ENCODE measurements around the gene LIMCH1. TPM values are rescaled to one million over a fixed set of nuclear protein-coding genes. Genes with fewer than 3 reads are reported as not detected.
A peak's percentile ranks its signal among the peaks of the same experiment; 100 is the strongest.

The LIMCH1 gene
- total RNA-seq, 2 donors from 2014 or later = 9.3 to 24.1 TPM

- Histone ChIP-seq H3K9me3 (no peaks in the 10 kb centered on the region), H3K4me3 (no peak overlapping the region), H3K4me1 (peaks cover 3% of the 10 kb centered on the region), H3K27ac (no peak overlapping the region), H3K27me3 (no peaks in the 10 kb centered on the region), H3K36me3 (replicated peaks in 1 of 2; ENCODE audit: insufficient read depth in 1 of 2, low read depth in 2 of 2) (no peaks in the 10 kb centered on the region)
- ATAC-seq (no peak), DNase-seq (peak in 1 of 4 donors; percentile 10)
- no peak for TF ChIP-seq POLR2A (IDR thresholded peaks at IDR 0.05)
- TF ChIP-seq, protein P1, sequence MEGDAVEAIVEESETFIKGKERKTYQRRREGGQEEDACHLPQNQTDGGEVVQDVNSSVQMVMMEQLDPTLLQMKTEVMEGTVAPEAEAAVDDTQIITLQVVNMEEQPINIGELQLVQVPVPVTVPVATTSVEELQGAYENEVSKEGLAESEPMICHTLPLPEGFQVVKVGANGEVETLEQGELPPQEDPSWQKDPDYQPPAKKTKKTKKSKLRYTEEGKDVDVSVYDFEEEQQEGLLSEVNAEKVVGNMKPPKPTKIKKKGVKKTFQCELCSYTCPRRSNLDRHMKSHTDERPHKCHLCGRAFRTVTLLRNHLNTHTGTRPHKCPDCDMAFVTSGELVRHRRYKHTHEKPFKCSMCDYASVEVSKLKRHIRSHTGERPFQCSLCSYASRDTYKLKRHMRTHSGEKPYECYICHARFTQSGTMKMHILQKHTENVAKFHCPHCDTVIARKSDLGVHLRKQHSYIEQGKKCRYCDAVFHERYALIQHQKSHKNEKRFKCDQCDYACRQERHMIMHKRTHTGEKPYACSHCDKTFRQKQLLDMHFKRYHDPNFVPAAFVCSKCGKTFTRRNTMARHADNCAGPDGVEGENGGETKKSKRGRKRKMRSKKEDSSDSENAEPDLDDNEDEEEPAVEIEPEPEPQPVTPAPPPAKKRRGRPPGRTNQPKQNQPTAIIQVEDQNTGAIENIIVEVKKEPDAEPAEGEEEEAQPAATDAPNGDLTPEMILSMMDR (IDR thresholded peaks at IDR 0.05) = no peak
- intact Hi-C loops (cut with DNase I) = no loop called here
- 37 to 52% methylated on average over 3 of the region's 3 CpGs for WGBS, 2 donors
These were observed 4.3 kb upstream of the LIMCH1 start for GRCh38 chr4:41533680-41534079.

DNA sequence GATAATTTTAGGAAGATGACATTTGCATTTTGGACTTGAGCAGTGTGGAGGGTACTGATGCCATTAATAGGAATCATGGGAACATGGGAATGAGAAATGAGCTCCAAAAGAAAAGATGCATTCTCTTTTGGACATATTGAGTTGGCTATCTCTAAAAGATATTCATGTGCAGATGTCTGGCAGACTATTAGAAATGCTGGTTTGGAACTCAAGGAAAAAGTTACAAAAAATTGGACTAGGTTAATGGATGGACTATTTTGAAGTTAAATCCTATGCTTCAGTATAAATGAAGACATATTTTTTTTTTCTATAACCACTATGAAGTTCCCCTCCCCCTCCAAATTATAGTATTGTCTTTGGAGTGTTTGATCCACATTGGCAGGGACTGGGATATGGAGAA, 3.6 kb upstream of the LIMCH1 start:
- Histone ChIP-seq H3K27me3 (no peaks in the 10 kb centered on the region), H3K4me3 (no peak overlapping the region), H3K36me3 (replicated peaks in 1 of 2; ENCODE audit: insufficient read depth in 1 of 2, low read depth in 2 of 2) (no peaks in the 10 kb centered on the region), H3K4me1 (peaks cover 3% of the 10 kb centered on the region), H3K9me3 (no peaks in the 10 kb centered on the region), H3K27ac (no peak overlapping the region)
- intact Hi-C loops (cut with DNase I) = no loop called here
- no peak for ATAC-seq
- TF ChIP-seq POLR2A (IDR thresholded peaks at IDR 0.05) = no peak
- TF ChIP-seq, protein P1 (IDR thresholded peaks at IDR 0.05) = no peak
- no peak for DNase-seq

- TF ChIP-seq POLR2A (IDR thresholded peaks at IDR 0.05) = no peak
- TF ChIP-seq, protein P1 (IDR thresholded peaks at IDR 0.05) = no peak
- H3K4me3 ChIP-seq = no peak overlapping the region
- peaks cover 3% of the 10 kb centered on the region for H3K4me1 ChIP-seq
- H3K27ac ChIP-seq = peak overlapping the region in 1 of 4 donors; percentile 31
- 16 to 34% methylated on average over 6 of the region's 6 CpGs for WGBS, 2 donors
- DNase-seq (no peak), ATAC-seq (no peak)
- intact Hi-C loops (cut with DNase I) = no loop called here
- no peaks in the 10 kb centered on the region for H3K27me3 ChIP-seq
- no peaks in the 10 kb centered on the region for H3K36me3 ChIP-seq (replicated peaks in 1 of 2; ENCODE audit: insufficient read depth in 1 of 2, low read depth in 2 of 2)
- H3K9me3 ChIP-seq = no peaks in the 10 kb centered on the region
These were observed 2.0 kb upstream of the LIMCH1 start for GRCh38 chr4:41535911-41536371.

DNA sequence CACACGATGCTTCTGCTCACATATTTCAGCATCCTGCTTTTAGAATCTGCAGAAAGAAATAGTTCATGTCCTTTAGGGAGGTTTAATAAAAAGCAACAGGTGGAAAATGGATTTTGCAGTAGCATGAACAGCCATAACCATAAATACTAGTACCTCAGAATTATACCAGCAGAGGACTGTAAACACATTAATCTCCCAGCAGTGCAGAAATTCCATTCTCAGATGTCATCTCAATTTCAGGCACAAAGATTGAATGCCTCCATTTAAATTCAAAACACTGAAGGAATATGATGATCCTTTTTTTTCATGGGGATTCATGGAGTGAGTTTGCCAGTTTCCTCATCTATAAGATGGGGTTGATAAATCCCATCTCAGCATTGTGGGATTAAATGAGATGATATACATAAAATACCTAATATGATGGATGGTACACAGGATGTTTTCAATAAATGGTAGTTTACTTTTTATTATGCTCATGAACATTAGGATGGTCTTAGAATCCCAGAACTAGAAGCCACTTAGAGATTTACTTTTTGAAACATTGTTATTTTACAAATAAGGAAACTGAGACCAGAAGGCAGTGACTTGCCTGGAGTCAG, 566 bp upstream of the LIMCH1 start:
- no peaks in the 10 kb centered on the region for H3K9me3 ChIP-seq

More for the DNA sequence above, 566 bp upstream of the LIMCH1 start:
- Histone ChIP-seq H3K36me3 (replicated peaks in 1 of 2; ENCODE audit: insufficient read depth in 1 of 2, low read depth in 2 of 2) (no peaks in the 10 kb centered on the region), H3K4me1 (peaks cover 3% of the 10 kb centered on the region), H3K27ac (no peak overlapping the region), H3K27me3 (no peaks in the 10 kb centered on the region), H3K4me3 (no peak overlapping the region)
- intact Hi-C loops (cut with DNase I) = no loop called here
- ATAC-seq (no peak), DNase-seq (no peak)
- TF ChIP-seq, protein P1 (IDR thresholded peaks at IDR 0.05) = no peak
- no peak for TF ChIP-seq POLR2A (IDR thresholded peaks at IDR 0.05)
- WGBS, 2 donors = 62 to 67% methylated on average over 1 of the region's 1 CpG

Data from body of pancreas (tissue), 4 donors.